Fibroblast of villous mesenchyme (primary cell): Measurements from ENCODE around the gene PMVK. TPM values are rescaled to one million over a fixed set of nuclear protein-coding genes. Genes with fewer than 3 reads are reported as not detected.

Source experiments
- DNase-seq: peaks from one replicate; pipeline ENCODE4 v3.0.0-alpha.2; 2010; ENCODE audit warnings: low read depth
- H3K4me3 ChIP-seq: 2 replicates; pipeline ENCODE4 v1.5.1; 2011; ENCODE audit warnings: low read depth, mild to moderate bottlenecking, low read length
- total RNA-seq: library from RNA; depleted of rRNA; stranded (reverse); fragments of >200 nt; gene quantifications from 2 replicates; pipeline ENCODE4 v1.2.3, GENCODE V29; 2012
- TF ChIP-seq, protein P1 (sequence below): IDR thresholded peaks from 2 replicates; pipeline ENCODE4 v1.5.1; 2012; ENCODE audit warnings: low read depth, mild to moderate bottlenecking, low read length; ENCODE audit not compliant: insufficient read depth

The PMVK gene
- total RNA-seq, 1 donor, result 8.2 TPM

DNA sequence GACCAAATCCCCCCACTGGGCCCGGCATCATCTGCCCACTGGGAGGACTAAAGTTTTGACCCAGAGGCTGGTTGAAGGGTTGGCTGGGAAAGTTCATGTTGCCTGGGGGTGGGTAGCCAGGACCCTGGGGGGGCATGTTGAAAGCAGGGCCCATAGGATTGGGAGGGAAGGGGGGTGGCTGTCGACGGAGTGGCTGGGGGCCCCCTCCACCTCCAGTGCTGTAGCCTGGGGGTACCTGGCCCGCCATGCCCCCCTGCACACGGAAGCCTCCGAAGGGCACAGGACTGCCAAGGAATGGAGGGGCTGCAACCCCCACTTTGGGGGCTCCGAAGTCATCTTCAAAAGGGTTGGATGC is 22.9 kb upstream of the PMVK start:
- TF ChIP-seq, protein P1, sequence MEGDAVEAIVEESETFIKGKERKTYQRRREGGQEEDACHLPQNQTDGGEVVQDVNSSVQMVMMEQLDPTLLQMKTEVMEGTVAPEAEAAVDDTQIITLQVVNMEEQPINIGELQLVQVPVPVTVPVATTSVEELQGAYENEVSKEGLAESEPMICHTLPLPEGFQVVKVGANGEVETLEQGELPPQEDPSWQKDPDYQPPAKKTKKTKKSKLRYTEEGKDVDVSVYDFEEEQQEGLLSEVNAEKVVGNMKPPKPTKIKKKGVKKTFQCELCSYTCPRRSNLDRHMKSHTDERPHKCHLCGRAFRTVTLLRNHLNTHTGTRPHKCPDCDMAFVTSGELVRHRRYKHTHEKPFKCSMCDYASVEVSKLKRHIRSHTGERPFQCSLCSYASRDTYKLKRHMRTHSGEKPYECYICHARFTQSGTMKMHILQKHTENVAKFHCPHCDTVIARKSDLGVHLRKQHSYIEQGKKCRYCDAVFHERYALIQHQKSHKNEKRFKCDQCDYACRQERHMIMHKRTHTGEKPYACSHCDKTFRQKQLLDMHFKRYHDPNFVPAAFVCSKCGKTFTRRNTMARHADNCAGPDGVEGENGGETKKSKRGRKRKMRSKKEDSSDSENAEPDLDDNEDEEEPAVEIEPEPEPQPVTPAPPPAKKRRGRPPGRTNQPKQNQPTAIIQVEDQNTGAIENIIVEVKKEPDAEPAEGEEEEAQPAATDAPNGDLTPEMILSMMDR, result no peak
- DNase-seq, result no peak

DNA sequence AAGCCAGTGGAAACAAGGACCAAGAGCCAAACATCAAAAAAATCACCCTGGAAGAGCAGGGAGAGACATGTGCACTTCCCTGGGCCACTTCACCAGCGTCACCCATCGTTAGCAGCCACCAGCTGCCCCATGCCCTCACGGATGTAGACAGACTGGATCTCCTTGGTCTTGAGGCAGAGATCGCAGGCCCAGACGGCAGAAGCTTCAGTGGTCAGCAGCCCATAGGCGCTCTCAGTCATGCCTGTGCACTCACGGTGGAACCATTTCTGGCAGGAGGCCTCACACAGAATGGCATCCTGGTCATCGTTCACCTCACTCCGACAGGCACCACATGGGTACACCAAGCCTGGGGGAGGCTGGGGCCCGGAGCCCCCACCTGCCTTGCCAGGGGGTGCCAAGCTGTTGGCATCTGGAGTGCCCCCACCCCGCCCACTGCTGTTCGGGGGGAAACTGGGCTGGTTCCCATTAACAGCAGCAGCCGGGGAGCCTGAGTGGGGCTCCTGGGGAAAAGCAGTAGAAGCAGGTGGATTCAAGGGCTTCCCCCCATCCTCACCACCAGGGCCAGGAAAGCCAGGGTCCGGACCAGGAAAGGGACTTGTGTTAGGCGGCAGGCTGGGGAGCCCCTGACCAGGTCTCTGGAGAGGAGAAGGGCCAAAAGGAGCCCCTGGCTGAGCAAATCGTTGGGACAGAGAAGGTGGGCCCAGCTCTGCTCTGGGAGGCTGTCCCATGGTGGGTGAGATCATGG is 22.3 kb upstream of the PMVK start:
- TF ChIP-seq, protein P1, result no peak
- no peak for DNase-seq
- H3K4me3 ChIP-seq, result no peak overlapping the region

More for the DNA sequence above, 22.9 kb upstream of the PMVK start:
- H3K4me3 ChIP-seq, result no peak overlapping the region

DNA sequence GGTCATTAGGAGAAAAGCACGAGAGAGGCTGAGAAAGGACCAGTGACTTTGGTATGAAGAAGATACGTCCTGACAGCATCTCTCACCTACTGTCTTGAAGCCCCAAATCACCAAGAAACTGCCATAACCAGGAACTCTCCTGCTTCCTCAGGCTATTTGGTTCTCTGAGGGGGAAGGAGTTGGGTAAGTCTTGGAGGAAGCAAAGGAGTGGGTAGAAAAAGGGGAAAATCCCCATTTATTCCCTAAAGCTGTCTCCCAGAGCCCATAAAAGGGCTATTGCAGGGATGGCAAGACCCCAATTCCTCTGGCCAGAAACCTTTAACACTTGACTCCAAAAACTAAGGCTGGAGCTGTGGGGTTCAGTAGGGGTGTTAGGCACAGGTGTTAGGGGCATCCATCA is 21.5 kb upstream of the PMVK start:
- H3K4me3 ChIP-seq, result no peak overlapping the region
- TF ChIP-seq, protein P1, result no peak
- no peak for DNase-seq

DNA sequence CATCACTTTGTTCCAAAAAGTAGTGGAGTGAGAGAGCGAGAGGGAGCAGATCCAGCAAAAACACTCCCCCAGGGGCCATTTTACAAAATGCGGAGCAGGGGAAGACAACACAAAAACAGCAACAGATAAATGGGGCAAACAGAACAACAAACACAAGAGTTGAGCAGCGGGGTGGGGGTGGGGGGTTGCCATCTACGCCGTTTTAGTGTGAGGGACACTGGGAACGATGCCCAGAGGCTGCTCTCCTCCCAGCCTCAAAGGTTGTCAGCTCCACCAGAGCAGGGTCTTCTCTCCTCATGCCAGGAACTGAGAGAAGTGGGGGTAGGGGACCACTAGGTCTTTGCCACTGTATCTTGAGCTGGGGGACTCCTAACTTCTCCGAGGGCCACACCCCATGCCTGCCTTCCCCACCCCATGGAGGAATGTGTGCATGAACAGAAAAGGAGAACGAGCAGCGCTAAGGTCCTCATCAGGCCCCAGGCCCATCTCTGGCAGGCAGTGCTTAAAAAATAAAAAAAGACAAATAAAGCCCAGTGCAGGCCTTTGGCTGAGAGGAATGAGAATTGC is 20.7 kb upstream of the PMVK start:
- TF ChIP-seq, protein P1, result no peak
- H3K4me3 ChIP-seq, result no peak overlapping the region
- no peak for DNase-seq

DNA sequence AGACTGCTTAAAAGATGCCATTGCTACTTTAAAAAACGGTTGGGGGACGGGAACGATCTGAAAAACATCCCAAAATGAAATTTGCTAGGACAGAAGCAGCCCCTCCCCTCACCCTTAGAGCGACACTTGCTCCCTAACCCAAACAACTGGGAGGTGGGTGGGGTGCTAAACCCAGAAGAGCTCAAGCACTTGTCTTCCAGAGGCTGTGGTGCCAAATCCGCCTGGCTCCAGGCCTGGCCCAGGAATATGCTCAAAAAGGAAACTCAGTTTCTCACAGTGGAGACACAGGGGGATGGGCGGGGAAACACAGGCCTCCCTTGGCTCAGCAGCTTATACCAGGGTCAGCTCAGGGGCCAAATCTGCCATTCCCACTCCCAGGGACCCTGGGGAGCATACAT is 20.0 kb upstream of the PMVK start:
- H3K4me3 ChIP-seq, result peak overlapping the region; percentile 69
- no peak for DNase-seq
- TF ChIP-seq, protein P1, result no peak

DNA sequence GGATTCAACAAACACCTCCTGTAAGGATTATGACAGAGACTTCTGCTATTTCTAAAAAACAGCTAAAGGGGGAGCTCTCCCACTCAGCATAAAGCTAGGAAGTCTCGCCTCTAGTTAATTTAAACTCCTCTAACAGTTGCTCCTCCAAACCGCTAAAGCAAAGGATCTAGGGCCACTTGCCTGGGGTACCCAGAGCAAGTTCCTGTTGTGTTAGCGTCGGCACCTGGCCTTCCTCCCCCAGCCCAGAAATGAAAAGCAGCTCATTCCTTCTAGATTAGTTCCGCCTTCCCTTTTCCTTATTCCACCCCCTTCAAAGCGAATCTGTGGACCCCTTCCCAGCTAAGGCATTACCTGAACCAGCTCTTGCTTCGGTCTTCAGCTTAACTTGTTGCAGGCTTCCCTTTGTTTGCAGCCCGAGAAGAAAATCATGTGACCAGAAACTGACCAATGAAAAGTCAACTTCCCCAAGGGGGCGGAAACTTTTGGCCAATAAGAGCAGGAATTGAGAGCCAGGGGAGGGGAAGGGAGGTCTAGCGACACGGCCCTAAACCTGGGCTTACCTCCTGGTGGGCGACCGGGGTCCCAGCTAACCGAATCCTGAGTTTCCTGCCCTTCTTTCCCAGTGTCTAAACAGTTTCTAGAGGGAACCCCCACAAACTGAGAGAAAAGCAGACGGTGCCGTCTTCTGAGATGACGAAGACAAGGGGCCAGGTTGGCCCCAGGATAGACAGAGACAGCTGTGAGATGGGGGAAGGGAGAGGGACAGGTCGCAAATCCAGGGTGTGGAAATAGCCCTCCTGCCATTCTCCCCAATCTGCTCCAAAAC is 19.4 kb upstream of the PMVK start, which contains the start of gene PBXIP1:
Gene PBXIP1, minus strand, starts transcription at position 382 of the 826 bp plus-strand sequence. CDS start 2,378 bp downstream, outside the sequence.
- TF ChIP-seq, protein P1, result peak; percentile 45
- peak within 1 kb of the TSS; percentile 69 for H3K4me3 ChIP-seq
- DNase-seq, result peak; percentile 92
